PC-3 (cell line): ENCODE data around the gene EMSY. TPM values are rescaled to one million over a fixed set of nuclear protein-coding genes. Genes with fewer than 3 reads are reported as not detected.

Experiments
- ATAC-seq: fragments of 200-7000 bp; cut with Tn5 transposase; 2 replicates; pipeline ENCODE4 v1.9.1; 2020; ENCODE audit warnings: mild to moderate bottlenecking, moderate library complexity
- BruUV-seq: library from RNA; stranded (reverse); fragments of 400-500 nt; replicated peaks from 2 replicates; lab custom pipeline; 2021; lab: Mats Ljungman, UMichigan
- CTCF ChIA-PET: fragments of 300-600 bp; sonication (Branson Sonifier 250); formaldehyde crosslinking; loops from one replicate; lab custom pipeline; 2022; ENCODE audit warnings: antibody characterized with exemption; lab: Charles Lee
- POLR2A ChIA-PET: fragments of 300-600 bp; sonication (Branson Sonifier 250); formaldehyde crosslinking; loops from one replicate; lab custom pipeline; 2022; ENCODE audit warnings: antibody characterized with exemption; ENCODE audit not compliant: unreplicated experiment; lab: Charles Lee
- DNase-seq: peaks from one replicate; pipeline ENCODE4 v3.0.0-alpha.2; 2015
- H2AFZ ChIP-seq: fragments of 300-600 bp; sonication (generic); 2 replicates; pipeline ENCODE4 v1.6.0; 2016; ENCODE audit warnings: antibody characterized with exemption, low read length
- H3F3A ChIP-seq: fragments of 300-600 bp; sonication (generic); one replicate; pipeline ENCODE4 v1.6.0; 2017; ENCODE audit warnings: antibody characterized with exemption, low read length, control low read depth, mild to moderate bottlenecking; ENCODE audit not compliant: unreplicated experiment
- H3K27ac ChIP-seq: fragments of 300-600 bp; sonication (generic); 2 replicates; pipeline ENCODE4 v1.5.1; 2016; ENCODE audit warnings: mild to moderate bottlenecking, low read length
- H3K27me3 ChIP-seq: fragments of 300-600 bp; sonication (generic); 2 replicates; pipeline ENCODE4 v1.6.1; 2016; ENCODE audit warnings: low read length, mixed read lengths
- H3K36me3 ChIP-seq: fragments of 300-600 bp; sonication (generic); 2 replicates; pipeline ENCODE4 v1.6.1; 2016; ENCODE audit warnings: low read depth, mixed run types, low read length, mixed read lengths
- H3K4me1 ChIP-seq: fragments of 300-600 bp; sonication (generic); 2 replicates; pipeline ENCODE4 v1.5.1; 2016; ENCODE audit warnings: low read length; ENCODE audit not compliant: insufficient read depth
- H3K4me2 ChIP-seq: fragments of 300-600 bp; sonication (generic); 2 replicates; pipeline ENCODE4 v1.6.0; 2016; ENCODE audit warnings: low read length
- H3K4me3 ChIP-seq: fragments of 300-600 bp; sonication (generic); 2 replicates; pipeline ENCODE4 v1.5.1; 2016; ENCODE audit warnings: mild to moderate bottlenecking, low read length, mixed read lengths
- H3K79me2 ChIP-seq: fragments of 300-600 bp; sonication (generic); 2 replicates; pipeline ENCODE4 v1.6.1; 2017; ENCODE audit warnings: low read length, mixed read lengths
- H3K9ac ChIP-seq: fragments of 300-600 bp; sonication (generic); 2 replicates; pipeline ENCODE4 v1.6.0; 2016; ENCODE audit warnings: mild to moderate bottlenecking, low read length
- H3K9me2 ChIP-seq: fragments of 300-600 bp; sonication (generic); replicated peaks from 2 replicates; pipeline ENCODE4 v1.6.1; 2016; ENCODE audit warnings: mixed run types, low read length, mixed read lengths
- H3K9me3 ChIP-seq: fragments of 300-600 bp; sonication (generic); 2 replicates; pipeline ENCODE4 v1.6.1; 2016; ENCODE audit warnings: low read length, mixed read lengths
- H4K20me1 ChIP-seq: fragments of 300-600 bp; sonication (generic); 2 replicates; pipeline ENCODE4 v1.6.1; 2016; ENCODE audit warnings: low read length, mixed read lengths
- CTCF ChIP-seq: fragments of 300-600 bp; sonication (generic); conservative IDR thresholded peaks from 2 replicates; pipeline ENCODE4 v1.5.1; 2017; ENCODE audit warnings: antibody characterized with exemption, low read depth, mild to moderate bottlenecking, low read length
- EZH2 ChIP-seq: fragments of 300-600 bp; sonication (generic); IDR thresholded peaks from one replicate; pipeline ENCODE4 v1.6.1; 2017; ENCODE audit warnings: antibody characterized with exemption, mild to moderate bottlenecking, low read length; ENCODE audit not compliant: unreplicated experiment
- EZH2phosphoT487 ChIP-seq: fragments of 300-600 bp; sonication (generic); IDR thresholded peaks from 2 replicates; pipeline ENCODE4 v1.6.1; 2018; ENCODE audit warnings: mild to moderate bottlenecking, antibody characterized with exemption, low read length, borderline replicate concordance
- intact Hi-C: fragments of 100-400 bp; cut with micrococcal nuclease; formaldehyde crosslinking; loops from 2 replicates; pipeline ENCODE4 v1.9.0; 2023
- total RNA-seq: library from RNA; depleted of rRNA; stranded (reverse); fragments of >200 nt; gene quantifications from 2 replicates; pipeline ENCODE4 v1.2.3, GENCODE V29; 2014

Gene EMSY
- total RNA-seq, 1 experiment from 2014 or later, result 51.1 TPM

- no peak for TF ChIP-seq EZH2phosphoT487
- TF ChIP-seq CTCF, result peak; percentile 74
- TF ChIP-seq EZH2, result no peak
- Histone ChIP-seq H3F3A (no peaks in the 10 kb centered on the region), H3K4me1 (peaks cover 17% of the 10 kb centered on the region), H2AFZ (no peak overlapping the region), H4K20me1 (no peaks in the 10 kb centered on the region), H3K4me3 (no peak overlapping the region), H3K79me2 (no peaks in the 10 kb centered on the region), H3K27ac (no peak overlapping the region), H3K9ac (no peak overlapping the region), H3K4me2 (no peak overlapping the region), H3K9me3 (no peaks in the 10 kb centered on the region), H3K27me3 (no peaks in the 10 kb centered on the region), H3K9me2 (no peaks in the 10 kb centered on the region), H3K36me3 (peaks cover 36% of the 10 kb centered on the region; the same call in 1 of the 2 replicates)
- peak; percentile 46 for DNase-seq
- BruUV-seq, result no TSS peak
- intact Hi-C loops, result loop anchor here (5.0 kb wide), 1 partner anchor 53 kb away; no protein-coding TSS in a partner anchor
- ChIA-PET POLR2A (no interaction called here), CTCF (no interaction called here)
- ATAC-seq, result no peak
Observed at GRCh38 chr11:76459299-76459698, 14.5 kb downstream of the EMSY start.

DNA sequence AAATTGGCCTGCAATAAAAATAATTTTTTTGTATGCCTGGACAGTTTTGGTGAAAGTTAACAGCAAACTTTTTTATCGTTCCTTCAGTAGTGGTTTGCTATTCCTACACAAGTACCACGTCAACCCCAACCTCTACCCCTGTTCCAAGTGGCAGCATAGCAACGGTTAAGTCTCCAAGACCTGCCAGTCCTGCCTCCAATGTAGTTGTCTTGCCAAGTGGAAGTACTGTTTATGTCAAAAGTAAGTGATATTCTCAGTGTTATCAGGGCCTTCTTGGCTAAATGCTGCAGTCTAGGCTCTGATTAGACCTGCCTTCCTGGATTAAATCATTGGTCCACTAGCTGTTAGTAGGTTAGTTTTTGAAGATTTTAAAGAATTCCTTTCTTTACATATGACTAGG, 15.0 kb downstream of the EMSY start:
- peaks cover 36% of the 10 kb centered on the region; the same call in 1 of the 2 replicates for H3K36me3 ChIP-seq
- intact Hi-C loops, result loop anchor here (5.0 kb wide), 1 partner anchor 52 kb away; no protein-coding TSS in a partner anchor
- H3K4me1 ChIP-seq, result peaks cover 12% of the 10 kb centered on the region
- H3F3A ChIP-seq, result no peaks in the 10 kb centered on the region
- no peak overlapping the region for H3K4me2 ChIP-seq
- H3K9me3 ChIP-seq, result no peaks in the 10 kb centered on the region
- POLR2A ChIA-PET, result no interaction called here
- BruUV-seq, result no TSS peak
- CTCF ChIA-PET, result no interaction called here
- no peak overlapping the region for H3K9ac ChIP-seq
- H3K27ac ChIP-seq, result no peak overlapping the region
- H3K4me3 ChIP-seq, result no peak overlapping the region
- H4K20me1 ChIP-seq, result no peaks in the 10 kb centered on the region
- ATAC-seq (no peak), DNase-seq (no peak)
- no peak for TF ChIP-seq EZH2phosphoT487
- no peak for TF ChIP-seq EZH2
- TF ChIP-seq CTCF, result no peak
- no peaks in the 10 kb centered on the region for H3K9me2 ChIP-seq
- no peaks in the 10 kb centered on the region for H3K79me2 ChIP-seq
- H2AFZ ChIP-seq, result no peak overlapping the region
- H3K27me3 ChIP-seq, result no peaks in the 10 kb centered on the region

GRCh38 chr11:76462317-76462716, 17.5 kb downstream of the EMSY start:
- Histone ChIP-seq H3K27ac (no peak overlapping the region), H3K9me3 (no peaks in the 10 kb centered on the region), H3K4me2 (no peak overlapping the region), H3K36me3 (peaks cover 46% of the 10 kb centered on the region), H3K9me2 (no peaks in the 10 kb centered on the region), H3K27me3 (no peaks in the 10 kb centered on the region), H3K79me2 (no peaks in the 10 kb centered on the region), H4K20me1 (0 out of 2 replicates have a peak, but pooled peaks cover 3% of the 10 kb centered on the region), H3K9ac (no peak overlapping the region), H3K4me1 (no peaks in the 10 kb centered on the region), H3F3A (no peaks in the 10 kb centered on the region), H3K4me3 (no peak overlapping the region), H2AFZ (no peak overlapping the region)
- intact Hi-C loops, result no loop called here
- no peak for TF ChIP-seq CTCF
- POLR2A ChIA-PET, result no interaction called here
- no TSS peak for BruUV-seq
- ATAC-seq, result no peak
- CTCF ChIA-PET, result no interaction called here
- no peak for DNase-seq
